Measurements from ENCODE around the gene DPH2.

DPH2 gene

DNA sequence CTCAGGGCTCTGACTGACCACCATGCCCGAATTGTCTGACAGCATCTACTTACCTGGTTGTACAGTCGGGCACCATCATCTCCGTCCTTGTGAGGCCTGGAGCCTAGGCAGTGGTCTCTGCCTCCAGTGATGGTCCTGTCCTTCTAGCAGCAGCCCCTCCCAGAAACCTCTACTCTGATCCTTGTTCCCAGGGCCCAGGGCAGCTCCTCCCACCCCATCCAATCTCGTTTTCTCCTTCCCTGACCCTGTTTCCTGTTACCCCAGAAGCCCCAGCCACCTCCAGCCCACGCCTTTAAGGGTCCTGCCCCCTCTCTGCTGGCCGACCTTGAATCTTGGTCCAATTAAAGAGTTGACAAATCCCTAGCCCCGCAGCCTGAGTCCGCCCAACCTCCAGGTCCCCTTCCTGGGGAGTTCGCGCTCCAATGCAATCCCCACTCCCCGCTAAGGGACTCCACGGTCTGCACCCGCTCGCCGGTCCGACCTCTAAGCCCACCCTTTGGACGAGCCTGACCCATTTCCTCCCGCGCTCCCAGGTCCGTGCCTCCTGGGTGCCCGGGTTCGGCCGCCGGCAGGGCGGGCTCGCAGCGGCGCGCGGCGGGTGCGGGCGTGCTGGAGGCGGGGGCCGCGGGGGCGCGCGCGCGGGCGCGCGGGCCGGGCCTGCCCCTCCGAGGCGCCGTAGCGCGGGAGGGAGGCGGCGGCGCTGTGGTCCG is 8.9 kb downstream of the DPH2 start, which contains the start of gene B4GALT2:
Gene B4GALT2, plus strand, starts transcription at position 660 of the 710 bp plus-strand sequence. CDS start 1,951 bp downstream, outside the sequence.
- Histone ChIP-seq H3K36me3 (ENCODE audit: control insufficient read depth in 4 of 4, insufficient read depth in 4 of 4, low read length in 3 of 4) (peaks cover 2 to 36% (median 17%) of the 10 kb centered on the region in 4 experiments), H3K27ac (ENCODE audit: insufficient read depth in 1 of 2, low read depth in 1 of 2, low read length in 2 of 2, poor library complexity in 1 of 2, severe bottlenecking in 2 of 2) (no peak within 1 kb of the TSS), H3K9me3 (ENCODE audit: control extremely low read depth in 1 of 5, control insufficient read depth in 4 of 5, insufficient read depth in 2 of 5, low read depth in 1 of 5, low read length in 4 of 5) (no peaks in the 10 kb centered on the region), H3K27me3 (replicated peaks in 2 of 5; ENCODE audit: control insufficient read depth in 4 of 5, insufficient read depth in 5 of 5, low read length in 4 of 5) (no peaks in the 10 kb centered on the region), H3K4me3 (ENCODE audit: control insufficient read depth in 1 of 7, extremely low read depth in 1 of 7, insufficient read depth in 4 of 7, low read depth in 2 of 7, low read length in 6 of 7) (peak within 1 kb of the TSS; percentile 22 to 80 (median 67)), H3K4me1 (ENCODE audit: control extremely low read depth in 1 of 4, control insufficient read depth in 4 of 4, insufficient read depth in 4 of 4, low read length in 3 of 4) (peaks cover 7 to 53% (median 39%) of the 10 kb centered on the region in 4 experiments)
- CTCF ChIA-PET, result interaction anchor here (0.9 to 3.5 kb wide), 4 partner anchors 10 to 44 kb away, joined by 3 to 13 read pairs (median 4); partner anchors contain the start of gene CCDC24
- POLR2A ChIA-PET, result no interaction called here
- 10% methylated on average over 42 of the region's 54 CpGs for WGBS (ENCODE audit: insufficient coverage)
- DNase-seq, result peak in 1 of 3 donors; percentile 40

DNA sequence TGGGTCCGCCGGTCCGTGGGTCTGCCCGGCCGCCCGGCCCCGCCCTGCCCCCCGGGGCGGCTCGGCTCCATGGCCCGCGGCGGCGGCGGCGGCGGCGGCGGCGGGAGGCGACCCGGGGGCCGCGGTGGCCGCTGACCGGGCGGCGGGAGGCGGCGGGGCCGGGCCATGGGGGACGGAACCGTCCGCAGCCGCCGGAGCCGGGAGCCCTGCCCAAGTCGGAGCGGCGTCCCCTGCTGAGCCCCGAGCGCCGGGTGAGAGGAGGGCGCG is 9.4 kb downstream of the DPH2 start:
- no peak for DNase-seq
- peak overlapping the region in 5 of 7 experiments; percentile 37 to 80 (median 61) for H3K4me3 ChIP-seq (ENCODE audit: control insufficient read depth in 1 of 7, extremely low read depth in 1 of 7, insufficient read depth in 4 of 7, low read depth in 2 of 7, low read length in 6 of 7)

DNA sequence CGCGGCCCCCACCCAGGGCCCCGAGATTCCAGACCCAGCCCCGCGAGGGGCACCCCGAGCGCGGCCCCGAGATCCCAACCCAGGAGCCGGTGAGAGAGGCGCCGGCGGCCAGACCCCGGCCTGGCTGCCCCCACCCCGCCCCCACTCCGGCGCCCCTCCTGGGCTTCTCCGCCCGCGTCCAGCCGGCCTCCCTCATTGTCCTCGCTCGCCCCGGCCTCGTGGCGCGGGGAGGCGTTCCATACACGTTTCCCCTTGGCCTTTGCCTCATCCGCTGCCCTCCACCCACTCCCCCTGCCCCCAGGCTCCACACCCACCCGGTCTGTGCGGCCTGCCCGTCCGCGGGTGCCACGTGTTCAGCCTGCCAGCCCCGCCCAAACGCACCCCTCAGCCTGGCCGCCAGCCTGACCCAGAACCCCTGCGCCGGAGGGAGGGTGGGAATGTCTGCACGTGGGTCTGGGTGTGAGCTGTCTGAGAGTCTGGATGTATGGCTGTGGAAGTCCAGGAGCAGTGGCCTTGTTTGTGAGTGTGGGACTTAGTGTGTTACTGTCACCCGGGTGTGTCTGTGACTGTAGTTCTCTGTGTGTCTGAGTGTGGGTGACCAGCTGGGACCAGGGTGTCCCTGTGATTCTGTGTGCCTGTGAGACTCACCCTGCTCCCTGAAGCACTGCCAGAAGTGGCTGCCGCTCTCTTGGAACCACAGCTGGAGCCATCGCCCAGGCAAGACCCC is 9.9 kb downstream of the DPH2 start:
- Histone ChIP-seq H3K9me3 (ENCODE audit: control extremely low read depth in 1 of 5, control insufficient read depth in 4 of 5, insufficient read depth in 2 of 5, low read depth in 1 of 5, low read length in 4 of 5) (no peaks in the 10 kb centered on the region), H3K27me3 (replicated peaks in 2 of 5; ENCODE audit: control insufficient read depth in 4 of 5, insufficient read depth in 5 of 5, low read length in 4 of 5) (no peaks in the 10 kb centered on the region), H3K27ac (ENCODE audit: insufficient read depth in 1 of 2, low read depth in 1 of 2, low read length in 2 of 2, poor library complexity in 1 of 2, severe bottlenecking in 2 of 2) (no peak overlapping the region), H3K4me1 (ENCODE audit: control extremely low read depth in 1 of 4, control insufficient read depth in 4 of 4, insufficient read depth in 4 of 4, low read length in 3 of 4) (peaks cover 4 to 45% (median 31%) of the 10 kb centered on the region in 4 experiments), H3K36me3 (ENCODE audit: control insufficient read depth in 4 of 4, insufficient read depth in 4 of 4, low read length in 3 of 4) (peaks cover 2 to 43% (median 21%) of the 10 kb centered on the region in 4 experiments), H3K4me3 (ENCODE audit: control insufficient read depth in 1 of 7, extremely low read depth in 1 of 7, insufficient read depth in 4 of 7, low read depth in 2 of 7, low read length in 6 of 7) (peak overlapping the region in 6 of 7 experiments; percentile 24 to 80 (median 58))
- POLR2A ChIA-PET, result no interaction called here
- DNase-seq, result peak in 2 of 3 donors; percentile 15 to 31
- CTCF ChIA-PET, result interaction anchor here (1.1 kb wide), 1 partner anchor 10 kb away, joined by 3 read pairs; no protein-coding TSS in a partner anchor
- WGBS (ENCODE audit: insufficient coverage), result 9% methylated on average over 22 of the region's 45 CpGs

More for the DNA sequence above, 9.4 kb downstream of the DPH2 start:
- POLR2A ChIA-PET, result no interaction called here
- no peak overlapping the region for H3K27ac ChIP-seq (ENCODE audit: insufficient read depth in 1 of 2, low read depth in 1 of 2, low read length in 2 of 2, poor library complexity in 1 of 2, severe bottlenecking in 2 of 2)
- peaks cover 2 to 38% (median 17%) of the 10 kb centered on the region in 4 experiments for H3K36me3 ChIP-seq (ENCODE audit: control insufficient read depth in 4 of 4, insufficient read depth in 4 of 4, low read length in 3 of 4)
- H3K27me3 ChIP-seq (replicated peaks in 2 of 5; ENCODE audit: control insufficient read depth in 4 of 5, insufficient read depth in 5 of 5, low read length in 4 of 5), result no peaks in the 10 kb centered on the region
- CTCF ChIA-PET, result interaction anchor here (1.1 kb wide), 1 partner anchor 10 kb away, joined by 3 read pairs; no protein-coding TSS in a partner anchor
- WGBS (ENCODE audit: insufficient coverage), result 0% methylated on average over 43 of the region's 45 CpGs
- H3K9me3 ChIP-seq (ENCODE audit: control extremely low read depth in 1 of 5, control insufficient read depth in 4 of 5, insufficient read depth in 2 of 5, low read depth in 1 of 5, low read length in 4 of 5), result no peaks in the 10 kb centered on the region
- H3K4me1 ChIP-seq (ENCODE audit: control extremely low read depth in 1 of 4, control insufficient read depth in 4 of 4, insufficient read depth in 4 of 4, low read length in 3 of 4), result peaks cover 5 to 49% (median 34%) of the 10 kb centered on the region in 4 experiments

DNA sequence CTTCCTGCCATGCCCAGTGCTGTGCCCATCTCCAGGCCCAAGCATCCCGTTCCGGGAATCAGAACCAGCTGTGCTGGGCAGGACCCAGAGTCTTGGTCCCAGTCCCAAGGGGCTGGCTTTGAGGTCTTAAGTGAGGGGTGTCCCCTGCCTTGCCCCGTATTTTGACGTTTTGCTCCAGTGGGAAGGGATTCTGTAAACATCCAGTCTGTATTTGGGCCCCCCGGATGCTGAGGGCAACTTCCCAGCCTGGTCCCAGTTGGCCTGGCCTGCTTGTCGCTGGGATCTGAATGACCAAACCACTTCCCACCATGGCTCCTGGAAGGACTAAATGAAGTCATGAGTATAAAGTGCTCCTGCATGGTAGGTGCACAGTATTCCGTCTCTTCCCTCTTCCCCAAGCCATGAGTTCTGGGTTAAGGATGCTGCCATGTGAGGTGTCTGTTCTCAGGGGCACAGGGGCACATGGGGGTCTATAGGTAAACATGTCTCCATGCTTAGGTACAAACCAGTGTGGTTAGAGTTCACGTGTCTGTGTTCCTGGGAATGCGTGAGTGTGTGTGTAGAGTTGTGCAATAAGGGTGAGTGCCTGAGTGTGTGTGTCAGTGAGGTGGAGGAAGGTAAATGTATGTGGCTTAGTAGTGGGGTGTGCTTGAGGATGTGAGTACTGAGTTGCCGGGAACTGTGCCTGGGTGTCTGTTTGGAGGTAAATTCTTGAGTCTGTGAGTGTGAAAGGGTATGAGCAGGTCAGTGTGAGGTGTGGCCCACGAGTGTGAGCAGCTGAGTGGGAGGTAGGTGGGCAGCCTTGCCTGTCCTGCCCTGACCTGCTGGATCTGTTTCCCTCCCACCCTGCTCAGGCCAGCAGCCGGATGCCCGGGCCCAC is 10.7 kb downstream of the DPH2 start:
- POLR2A ChIA-PET, result no interaction called here
- DNase-seq, result no peak
- Histone ChIP-seq H3K9me3 (ENCODE audit: control extremely low read depth in 1 of 5, control insufficient read depth in 4 of 5, insufficient read depth in 2 of 5, low read depth in 1 of 5, low read length in 4 of 5) (no peaks in the 10 kb centered on the region), H3K4me1 (ENCODE audit: control extremely low read depth in 1 of 4, control insufficient read depth in 4 of 4, insufficient read depth in 4 of 4, low read length in 3 of 4) (peaks cover 4 to 45% (median 29%) of the 10 kb centered on the region in 4 experiments), H3K27me3 (replicated peaks in 2 of 5; ENCODE audit: control insufficient read depth in 4 of 5, insufficient read depth in 5 of 5, low read length in 4 of 5) (no peaks in the 10 kb centered on the region), H3K27ac (ENCODE audit: insufficient read depth in 1 of 2, low read depth in 1 of 2, low read length in 2 of 2, poor library complexity in 1 of 2, severe bottlenecking in 2 of 2) (no peak overlapping the region), H3K36me3 (ENCODE audit: control insufficient read depth in 4 of 4, insufficient read depth in 4 of 4, low read length in 3 of 4) (peaks cover 2 to 49% (median 22%) of the 10 kb centered on the region in 4 experiments), H3K4me3 (ENCODE audit: control insufficient read depth in 1 of 7, extremely low read depth in 1 of 7, insufficient read depth in 4 of 7, low read depth in 2 of 7, low read length in 6 of 7) (peak overlapping the region in 3 of 7 experiments; percentile 61 to 80 (median 67))
- CTCF ChIA-PET, result interaction anchor here (1.1 kb wide), 1 partner anchor 9 kb away, joined by 3 read pairs; no protein-coding TSS in a partner anchor
- 93% methylated on average over 10 of the region's 13 CpGs for WGBS (ENCODE audit: insufficient coverage)

DNA sequence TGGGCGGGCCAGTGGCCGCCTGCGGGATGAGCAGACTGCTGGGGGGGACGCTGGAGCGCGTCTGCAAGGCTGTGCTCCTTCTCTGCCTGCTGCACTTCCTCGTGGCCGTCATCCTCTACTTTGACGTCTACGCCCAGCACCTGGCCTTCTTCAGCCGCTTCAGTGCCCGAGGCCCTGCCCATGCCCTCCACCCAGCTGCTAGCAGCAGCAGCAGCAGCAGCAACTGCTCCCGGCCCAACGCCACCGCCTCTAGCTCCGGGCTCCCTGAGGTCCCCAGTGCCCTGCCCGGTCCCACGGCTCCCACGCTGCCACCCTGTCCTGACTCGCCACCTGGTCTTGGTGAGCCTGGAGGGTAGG is 11.3 kb downstream of the DPH2 start:
- Histone ChIP-seq H3K36me3 (ENCODE audit: control insufficient read depth in 4 of 4, insufficient read depth in 4 of 4, low read length in 3 of 4) (peaks cover 2 to 54% (median 24%) of the 10 kb centered on the region in 4 experiments), H3K9me3 (ENCODE audit: control extremely low read depth in 1 of 5, control insufficient read depth in 4 of 5, insufficient read depth in 2 of 5, low read depth in 1 of 5, low read length in 4 of 5) (no peaks in the 10 kb centered on the region), H3K27me3 (replicated peaks in 2 of 5; ENCODE audit: control insufficient read depth in 4 of 5, insufficient read depth in 5 of 5, low read length in 4 of 5) (no peaks in the 10 kb centered on the region), H3K27ac (ENCODE audit: insufficient read depth in 1 of 2, low read depth in 1 of 2, low read length in 2 of 2, poor library complexity in 1 of 2, severe bottlenecking in 2 of 2) (no peak overlapping the region), H3K4me3 (ENCODE audit: control insufficient read depth in 1 of 7, extremely low read depth in 1 of 7, insufficient read depth in 4 of 7, low read depth in 2 of 7, low read length in 6 of 7) (no peak overlapping the region), H3K4me1 (ENCODE audit: control extremely low read depth in 1 of 4, control insufficient read depth in 4 of 4, insufficient read depth in 4 of 4, low read length in 3 of 4) (peaks cover 1 to 39% (median 23%) of the 10 kb centered on the region in 4 experiments)
- WGBS (ENCODE audit: insufficient coverage), result 91% methylated on average over 19 of the region's 20 CpGs
- no peak for DNase-seq
- ChIA-PET POLR2A (no interaction called here), CTCF (no interaction called here)

DNA sequence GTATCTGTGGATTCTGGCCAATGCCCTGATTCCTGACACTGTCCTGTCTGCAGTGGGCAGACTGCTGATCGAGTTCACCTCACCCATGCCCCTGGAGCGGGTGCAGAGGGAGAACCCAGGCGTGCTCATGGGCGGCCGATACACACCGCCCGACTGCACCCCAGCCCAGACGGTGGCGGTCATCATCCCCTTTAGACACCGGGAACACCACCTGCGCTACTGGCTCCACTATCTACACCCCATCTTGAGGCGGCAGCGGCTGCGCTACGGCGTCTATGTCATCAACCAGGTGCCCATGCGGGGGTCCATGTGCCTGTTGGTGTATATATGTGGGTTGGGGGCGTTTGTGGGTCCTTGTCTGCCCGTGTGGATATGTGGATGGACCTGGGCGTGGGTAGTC is 11.8 kb downstream of the DPH2 start:
- ChIA-PET CTCF (no interaction called here), POLR2A (no interaction called here)
- 96% methylated on average over 11 of the region's 20 CpGs for WGBS (ENCODE audit: insufficient coverage)
- Histone ChIP-seq H3K36me3 (ENCODE audit: control insufficient read depth in 4 of 4, insufficient read depth in 4 of 4, low read length in 3 of 4) (peaks cover 1 to 49% (median 20%) of the 10 kb centered on the region in 4 experiments), H3K4me1 (ENCODE audit: control extremely low read depth in 1 of 4, control insufficient read depth in 4 of 4, insufficient read depth in 4 of 4, low read length in 3 of 4) (peaks cover 0 to 34% (median 20%) of the 10 kb centered on the region in 4 experiments), H3K27ac (ENCODE audit: insufficient read depth in 1 of 2, low read depth in 1 of 2, low read length in 2 of 2, poor library complexity in 1 of 2, severe bottlenecking in 2 of 2) (no peak overlapping the region), H3K27me3 (replicated peaks in 2 of 5; ENCODE audit: control insufficient read depth in 4 of 5, insufficient read depth in 5 of 5, low read length in 4 of 5) (no peaks in the 10 kb centered on the region), H3K9me3 (ENCODE audit: control extremely low read depth in 1 of 5, control insufficient read depth in 4 of 5, insufficient read depth in 2 of 5, low read depth in 1 of 5, low read length in 4 of 5) (no peaks in the 10 kb centered on the region), H3K4me3 (ENCODE audit: control insufficient read depth in 1 of 7, extremely low read depth in 1 of 7, insufficient read depth in 4 of 7, low read depth in 2 of 7, low read length in 6 of 7) (no peak overlapping the region)
- DNase-seq, result no peak
